Lower leg skin (tissue), 3 donors: ENCODE data around the gene ATF2.

Source experiments
- POLR2A ChIP-seq, 2 donors: fragments of 450-650 bp; IDR thresholded peaks; one replicate each; pipeline ENCODE4 v1.6.1; 2016 to 2017; ENCODE audit warnings: antibody characterized with exemption in 2 of 2, mild to moderate bottlenecking in 1 of 2, moderate library complexity in 1 of 2
- TF ChIP-seq, protein P1 (sequence below), 3 donors: fragments of 450-650 bp; IDR thresholded peaks; one replicate each; pipeline ENCODE4 v1.5.1; 2016; ENCODE audit warnings: antibody characterized with exemption in 3 of 3, mild to moderate bottlenecking in 3 of 3, moderate library complexity in 2 of 3

DNA sequence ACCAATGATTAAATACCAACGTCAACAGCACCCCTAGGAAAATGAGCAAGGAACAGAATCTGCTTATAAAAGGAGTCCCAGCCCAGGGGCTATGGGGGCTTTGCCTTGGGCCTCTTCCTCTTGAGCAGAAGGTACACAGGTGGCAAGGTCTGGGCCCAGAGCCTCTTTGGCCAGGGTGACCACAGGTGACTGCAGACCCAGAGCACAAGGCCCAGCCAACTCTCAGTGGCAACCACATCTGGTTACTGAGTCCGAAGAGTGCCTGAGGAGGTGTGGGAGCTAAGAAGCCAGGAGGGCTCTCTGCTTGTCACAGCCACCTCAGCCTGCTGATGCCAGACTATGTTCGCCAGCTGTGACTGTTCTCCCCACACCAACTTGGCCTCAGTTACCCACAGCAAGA lies 128.5 kb downstream of the ATF2 start:
- TF ChIP-seq, protein P1, sequence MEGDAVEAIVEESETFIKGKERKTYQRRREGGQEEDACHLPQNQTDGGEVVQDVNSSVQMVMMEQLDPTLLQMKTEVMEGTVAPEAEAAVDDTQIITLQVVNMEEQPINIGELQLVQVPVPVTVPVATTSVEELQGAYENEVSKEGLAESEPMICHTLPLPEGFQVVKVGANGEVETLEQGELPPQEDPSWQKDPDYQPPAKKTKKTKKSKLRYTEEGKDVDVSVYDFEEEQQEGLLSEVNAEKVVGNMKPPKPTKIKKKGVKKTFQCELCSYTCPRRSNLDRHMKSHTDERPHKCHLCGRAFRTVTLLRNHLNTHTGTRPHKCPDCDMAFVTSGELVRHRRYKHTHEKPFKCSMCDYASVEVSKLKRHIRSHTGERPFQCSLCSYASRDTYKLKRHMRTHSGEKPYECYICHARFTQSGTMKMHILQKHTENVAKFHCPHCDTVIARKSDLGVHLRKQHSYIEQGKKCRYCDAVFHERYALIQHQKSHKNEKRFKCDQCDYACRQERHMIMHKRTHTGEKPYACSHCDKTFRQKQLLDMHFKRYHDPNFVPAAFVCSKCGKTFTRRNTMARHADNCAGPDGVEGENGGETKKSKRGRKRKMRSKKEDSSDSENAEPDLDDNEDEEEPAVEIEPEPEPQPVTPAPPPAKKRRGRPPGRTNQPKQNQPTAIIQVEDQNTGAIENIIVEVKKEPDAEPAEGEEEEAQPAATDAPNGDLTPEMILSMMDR (IDR thresholded peaks at IDR 0.05) = no peak
- TF ChIP-seq POLR2A (IDR thresholded peaks at IDR 0.05) = no peak
